ENCODE measurements around the gene PCDH15.

PCDH15 gene

DNA sequence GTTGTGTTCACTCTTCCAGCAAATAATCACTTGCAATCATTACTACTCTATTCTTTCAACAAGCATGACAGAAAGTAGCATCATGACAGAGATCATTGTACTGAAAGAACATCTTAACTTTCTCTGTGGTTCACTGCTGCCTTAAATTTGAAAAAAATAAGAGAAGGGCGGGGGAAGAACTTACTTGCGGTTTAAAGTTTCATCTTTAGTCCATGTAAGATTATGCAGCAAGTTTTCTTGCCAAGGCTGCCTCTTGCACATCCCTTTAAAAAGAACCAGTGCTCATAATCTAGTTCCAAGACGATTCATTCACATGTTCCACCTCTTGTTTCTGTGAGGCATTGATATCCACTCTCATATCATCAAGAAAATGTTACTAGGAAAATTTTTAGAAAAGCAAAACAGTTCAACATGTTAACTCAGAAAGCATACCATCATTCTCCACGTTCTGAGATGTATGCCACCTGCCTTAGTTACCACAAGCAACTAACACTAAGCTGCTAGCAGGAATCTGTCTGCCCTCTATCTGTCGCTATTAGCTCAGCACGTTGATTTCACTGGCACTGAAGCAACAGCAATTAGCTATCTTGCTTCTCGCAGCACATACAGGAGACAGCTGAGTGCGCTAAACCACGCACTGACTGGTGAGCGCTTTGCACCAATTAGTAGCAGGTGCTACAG is at the start of gene PCDH15:
Gene PCDH15 (minus strand): TSS at position 491 of the 681 bp plus-strand sequence. CDS start 136,969 bp downstream, outside the sequence.
- DNase-seq = peak in 43 of 58 donors; percentile 2 to 61 (median 24)

DNA sequence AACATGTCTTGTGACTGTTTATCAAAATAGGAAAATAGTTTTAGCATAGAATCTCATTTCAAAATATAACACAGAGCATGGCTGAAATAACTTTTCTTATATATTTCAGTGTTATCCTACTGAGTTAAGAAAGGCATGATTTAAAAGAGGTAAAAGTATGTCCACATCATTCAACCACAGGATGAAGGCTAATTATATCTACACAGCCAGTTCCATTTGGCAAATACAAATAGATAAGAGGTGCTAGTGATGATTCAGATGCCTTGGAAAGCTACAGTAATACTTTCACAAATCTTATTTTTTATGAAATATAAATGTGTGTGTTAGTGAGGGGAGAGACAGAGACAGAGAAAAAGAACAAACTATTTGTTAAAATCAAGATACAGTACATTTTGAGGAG is 42.9 kb upstream of the PCDH15 start:
- DNase-seq = no peak

DNA sequence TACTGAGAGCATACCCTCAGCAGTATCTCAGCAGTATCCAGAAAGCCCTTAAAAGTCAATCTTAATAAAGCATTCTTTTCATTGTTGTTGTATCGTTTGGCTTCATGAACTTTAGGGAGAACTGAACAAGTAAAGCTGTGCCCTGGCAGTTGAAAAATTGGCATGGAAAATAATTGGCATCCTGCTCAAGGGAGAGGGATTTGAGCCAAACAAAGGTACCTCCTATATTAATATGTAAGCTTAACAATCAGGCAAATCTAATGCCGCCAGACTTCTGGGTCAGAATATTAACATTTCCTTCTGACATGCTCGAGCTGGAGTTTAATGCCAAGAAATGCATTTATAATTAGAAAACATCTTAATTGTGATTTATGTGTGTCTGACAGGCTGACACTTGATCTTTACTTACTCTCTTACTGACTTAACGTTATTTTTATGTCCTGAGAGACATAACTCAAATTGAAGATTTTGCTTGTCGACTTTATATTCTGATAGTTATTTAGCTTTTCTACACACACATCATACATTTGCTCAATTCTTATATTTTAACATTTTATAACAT is 42.1 kb upstream of the PCDH15 start:
- no peak for DNase-seq

DNA sequence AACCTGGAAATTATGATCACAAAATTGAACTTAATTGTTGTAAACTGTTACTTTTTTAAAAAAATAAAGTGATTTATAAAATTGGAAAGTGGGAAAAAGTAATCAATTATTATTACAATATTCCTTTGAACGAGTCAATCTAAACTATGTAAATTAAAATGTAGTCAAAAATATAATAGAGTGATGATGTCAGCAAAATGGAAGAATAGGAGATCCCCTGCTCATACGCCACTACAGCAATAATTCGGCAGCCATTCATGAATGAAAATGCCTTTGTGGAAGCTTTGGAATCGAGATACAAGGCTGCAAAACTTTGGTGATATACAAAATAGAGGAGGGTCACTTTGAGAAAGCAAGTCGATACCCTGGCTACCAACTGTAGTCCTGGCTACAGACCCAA is 36.4 kb upstream of the PCDH15 start:
- DNase-seq = no peak

DNA sequence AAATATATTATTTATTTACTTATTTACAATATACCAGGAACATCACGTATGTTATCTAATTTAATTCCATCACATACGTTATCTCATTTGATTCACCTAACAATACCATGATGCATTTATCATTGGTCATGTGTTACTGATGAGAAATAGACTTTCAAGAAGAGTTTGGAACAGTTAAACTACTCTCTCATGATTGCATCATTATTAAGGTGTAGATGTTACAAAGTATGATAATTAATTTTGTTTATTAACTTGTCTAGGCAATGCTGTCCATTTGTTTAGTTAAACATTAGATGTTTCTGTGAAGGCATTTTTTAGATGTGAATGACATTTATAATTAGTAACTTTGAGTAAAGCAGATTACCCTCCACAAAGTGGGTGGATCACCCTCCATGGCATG is 32.0 kb upstream of the PCDH15 start:
- DNase-seq = no peak

DNA sequence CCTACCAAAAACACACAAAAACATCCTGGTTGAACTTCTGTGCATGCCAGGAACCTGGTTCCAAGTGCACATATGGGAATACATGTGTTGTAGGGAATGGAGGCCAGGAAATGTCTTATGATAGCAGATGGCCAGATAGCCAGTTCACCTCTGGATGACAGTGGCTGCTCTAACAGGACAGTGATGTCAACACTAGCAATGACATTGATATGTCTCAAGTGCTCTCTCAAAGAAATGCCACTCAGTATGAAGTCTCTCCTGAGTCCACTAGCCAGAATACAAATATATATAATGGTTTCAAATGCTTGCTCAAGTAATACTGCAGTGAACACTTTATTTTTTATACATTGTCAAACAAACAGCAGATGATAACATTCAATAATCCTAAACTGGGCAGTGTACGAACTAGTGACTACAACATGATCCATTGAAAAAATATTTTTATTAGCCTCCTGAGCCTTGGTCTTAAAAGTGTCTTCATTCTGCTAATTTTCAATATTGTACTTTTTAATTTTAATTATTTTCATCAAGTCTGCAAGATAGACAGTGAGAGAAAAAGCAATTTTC is 26.0 kb upstream of the PCDH15 start:
- no peak for DNase-seq

DNA sequence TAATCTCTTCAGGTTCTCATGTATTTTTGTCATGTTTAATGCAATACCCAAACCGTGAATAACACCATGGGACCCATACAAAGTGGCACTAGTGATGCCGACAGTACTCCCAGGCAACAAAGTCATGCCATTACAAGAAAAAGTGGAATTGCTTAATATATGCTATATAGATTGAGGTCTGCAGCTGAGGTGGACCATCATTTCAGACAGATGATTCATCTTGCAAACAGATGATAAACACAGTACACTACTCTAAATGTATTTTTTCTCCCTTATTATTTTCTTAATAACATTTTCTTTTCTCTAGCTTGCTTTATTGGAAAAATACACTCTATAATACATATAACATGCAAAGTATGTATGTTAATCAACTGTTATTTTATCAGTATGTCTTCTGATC is 14.6 kb upstream of the PCDH15 start:
- no peak for DNase-seq

DNA sequence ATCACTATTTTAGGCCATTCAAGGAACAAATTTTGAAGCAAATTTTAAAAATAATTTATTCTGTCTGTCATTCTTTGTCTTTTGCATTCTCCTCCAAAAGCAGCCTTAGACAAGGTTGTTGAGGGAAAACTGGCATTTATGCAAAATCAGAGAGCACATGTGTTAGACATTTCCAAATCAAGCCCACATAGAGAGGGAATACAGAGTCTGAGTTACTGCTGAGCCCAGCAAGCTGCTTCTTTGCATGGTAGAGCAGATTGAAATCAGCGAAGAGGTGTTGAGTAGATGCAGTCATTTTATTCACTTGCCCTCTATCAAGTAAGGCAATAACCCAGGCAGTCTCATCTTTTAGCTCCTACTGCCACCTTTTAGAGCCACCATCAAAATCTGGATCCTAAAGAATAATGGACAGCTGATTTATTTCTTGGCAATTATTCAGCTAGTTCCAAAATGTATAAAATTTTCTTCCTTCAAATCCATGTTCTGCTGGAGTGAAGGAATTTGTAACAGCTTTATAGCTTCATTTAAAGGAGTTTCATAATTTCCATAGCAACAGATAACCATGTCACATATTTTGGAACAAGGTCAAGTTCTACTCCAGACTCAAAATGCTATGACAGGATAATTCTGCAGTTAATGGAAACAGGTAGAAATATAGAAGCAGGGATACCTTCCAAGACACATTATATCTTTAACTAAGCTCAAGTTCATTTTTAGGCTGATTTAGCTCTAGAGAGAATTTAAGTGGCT is 7.3 kb upstream of the PCDH15 start:
- DNase-seq = no peak

DNA sequence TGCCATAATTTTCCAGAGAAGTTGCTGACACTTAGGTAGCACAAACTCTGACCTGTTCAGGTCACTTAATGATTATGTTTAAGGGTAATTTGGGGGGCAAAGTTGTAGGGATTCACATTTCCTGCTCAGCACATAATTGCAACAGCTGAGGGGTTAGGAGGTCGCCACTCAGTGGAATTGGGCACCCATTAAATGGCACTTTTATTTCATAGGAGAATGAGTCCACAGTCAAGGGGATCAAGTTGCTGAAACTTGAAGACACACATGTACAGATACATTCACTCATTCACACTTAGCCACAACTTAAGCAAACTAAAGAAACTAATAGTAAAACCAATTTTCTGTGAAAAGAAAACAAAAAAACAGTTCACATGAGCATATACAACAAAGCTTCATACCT is 1.5 kb downstream of the PCDH15 start:
- no peak for DNase-seq

DNA sequence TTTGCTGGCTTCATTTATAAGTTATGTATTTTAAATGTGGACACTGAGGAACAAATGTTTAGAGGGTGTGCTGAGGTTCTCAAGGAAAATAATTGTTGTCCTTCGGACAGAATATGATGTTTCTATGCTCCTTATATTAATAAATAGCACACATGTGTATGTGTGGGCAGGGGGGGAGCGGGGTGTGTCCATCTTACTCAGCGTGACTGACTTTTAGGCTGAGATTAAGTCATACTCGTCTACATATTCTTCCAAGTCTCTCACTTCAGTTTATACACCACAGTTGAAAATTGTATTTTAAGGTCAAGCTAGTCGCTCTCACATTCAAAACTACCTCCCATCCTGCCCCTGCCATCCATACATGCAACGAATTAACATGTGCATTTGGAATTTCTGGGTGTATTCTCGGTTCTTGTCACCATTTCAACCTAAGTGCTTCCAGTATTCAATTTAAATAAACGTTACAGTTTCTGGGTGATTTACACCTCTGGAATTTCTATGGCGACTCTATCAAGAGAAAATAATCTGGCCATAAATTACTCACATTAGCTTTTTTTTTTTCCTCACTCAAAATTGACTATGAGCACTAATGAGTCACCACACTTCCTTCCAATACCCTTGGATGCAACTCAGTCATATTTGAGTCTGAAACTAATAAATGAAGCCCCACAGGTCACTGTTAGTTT is 3.3 kb downstream of the PCDH15 start:
- no peak for DNase-seq

DNA sequence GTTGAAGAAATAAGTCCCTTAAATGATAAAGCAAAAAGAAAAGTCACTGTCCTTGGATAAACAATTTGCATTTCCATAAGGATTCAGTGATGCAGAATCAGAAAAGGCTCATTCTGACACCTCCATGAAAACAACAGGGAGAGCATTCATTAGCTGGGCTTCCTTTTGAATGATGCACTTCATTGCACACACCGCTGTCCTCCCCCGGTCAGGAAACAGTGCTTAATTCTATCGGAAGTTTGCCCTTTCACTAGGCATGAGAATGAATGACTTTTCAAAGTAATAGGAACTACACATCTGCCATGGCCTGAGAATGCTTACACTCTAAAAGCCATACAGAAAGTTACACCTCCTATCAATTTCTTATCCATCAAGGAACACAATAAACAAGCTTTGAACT is 4.2 kb downstream of the PCDH15 start:
- no peak for DNase-seq

DNA sequence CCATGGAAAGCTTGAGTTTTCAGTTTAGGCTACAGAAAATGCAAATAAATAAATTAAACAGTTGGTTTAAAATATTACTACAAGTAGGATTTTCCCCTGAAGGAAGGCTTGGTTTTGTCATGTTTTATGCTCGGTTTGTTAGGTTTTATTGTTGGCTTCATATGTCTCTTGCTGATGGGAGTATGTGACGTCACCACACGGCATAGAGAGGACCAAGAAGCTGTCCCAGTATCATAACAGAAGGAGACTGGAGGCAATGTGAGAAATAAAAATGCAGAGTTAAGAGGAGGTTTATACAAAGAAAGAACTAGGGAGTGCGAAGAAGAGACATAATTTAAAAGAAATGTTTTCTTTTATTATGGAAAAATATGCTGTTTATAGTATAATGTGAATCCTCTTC is 24.4 kb downstream of the PCDH15 start:
- no peak for DNase-seq

DNA sequence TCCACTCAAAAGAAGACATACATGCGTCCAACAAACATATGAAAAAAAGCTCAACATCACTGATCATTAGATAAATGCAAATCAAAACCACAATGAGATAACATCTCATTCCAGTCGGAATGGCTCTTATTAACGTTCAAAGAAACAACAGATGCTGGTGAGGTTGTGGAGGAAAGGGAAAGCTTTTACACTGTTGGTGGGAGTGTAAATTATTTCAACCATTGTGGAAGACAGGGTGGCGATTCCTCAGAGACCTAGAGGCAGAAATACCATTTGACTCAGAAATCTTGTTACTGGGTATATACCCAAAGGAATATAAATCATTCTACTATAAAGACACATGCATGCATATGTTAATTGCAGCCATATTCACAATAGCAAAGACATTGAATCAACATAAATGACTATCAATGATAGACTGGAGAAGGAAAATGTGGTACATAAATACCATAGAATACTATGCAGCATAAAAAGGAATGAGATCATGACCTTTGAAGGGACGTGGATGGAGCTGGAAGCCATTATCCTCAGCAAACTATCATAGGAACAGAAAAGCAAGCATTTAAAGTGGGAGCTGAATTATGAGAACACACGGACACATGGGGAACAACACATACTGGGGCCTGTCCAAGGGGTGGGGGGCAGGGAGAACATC is 28.4 kb downstream of the PCDH15 start:
- no peak for DNase-seq

DNA sequence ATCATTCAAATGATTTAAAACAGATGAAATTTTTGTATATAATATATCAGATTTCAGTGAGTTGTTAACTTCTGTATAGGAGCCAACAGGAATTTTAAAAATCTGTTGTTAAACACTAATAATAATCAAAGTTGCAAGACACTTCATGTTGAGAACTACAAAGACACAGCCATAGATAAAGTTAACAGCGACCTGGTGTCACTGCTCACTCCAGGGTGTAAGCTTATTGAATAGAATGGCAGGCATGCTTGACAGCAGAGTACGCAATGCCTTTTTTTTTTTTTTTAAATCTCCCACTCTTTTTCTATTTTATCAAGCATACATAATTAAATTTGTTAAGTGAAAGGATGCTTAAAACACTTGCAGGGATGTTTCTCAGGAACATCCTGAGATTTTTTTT is 32.0 kb downstream of the PCDH15 start:
- DNase-seq = no peak

DNA sequence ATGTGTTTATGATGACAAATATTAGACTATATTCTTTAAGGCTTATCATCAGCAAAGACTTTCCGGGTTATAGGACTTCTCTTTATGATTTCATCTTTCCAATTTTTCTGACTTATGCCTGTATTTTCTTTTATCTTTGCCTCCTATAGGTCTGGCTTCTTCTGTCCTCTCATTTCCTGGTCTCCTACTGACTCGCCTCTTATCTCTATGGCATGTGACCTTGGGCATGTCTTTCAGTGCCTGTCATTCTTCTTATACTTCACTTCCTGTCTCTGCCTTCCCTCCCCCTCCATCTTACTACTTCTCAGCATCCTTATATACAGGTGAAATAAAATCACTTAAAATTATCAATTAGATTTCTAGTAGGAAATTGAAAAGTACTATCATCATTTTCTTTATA is 42.2 kb downstream of the PCDH15 start:
- DNase-seq = no peak

DNA sequence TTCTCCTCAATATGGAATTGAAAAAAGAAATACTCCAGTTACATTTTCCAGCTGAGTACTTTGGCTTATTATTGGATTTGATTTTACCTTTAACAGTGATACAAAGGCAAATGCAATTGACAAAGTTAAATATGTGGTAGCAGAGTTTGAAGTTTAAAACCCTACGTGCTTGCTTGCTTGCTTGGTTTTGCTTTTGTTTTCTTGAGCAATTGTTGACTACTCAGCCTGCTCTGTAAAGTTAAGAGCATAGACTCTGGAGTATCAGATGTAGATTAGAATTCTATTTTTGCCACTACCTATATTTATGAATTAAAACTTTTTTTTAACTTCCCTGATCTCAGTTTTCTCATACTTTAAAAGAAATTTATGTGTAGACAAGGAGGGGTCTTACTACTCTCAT is 51.4 kb downstream of the PCDH15 start:
- DNase-seq = no peak

DNA sequence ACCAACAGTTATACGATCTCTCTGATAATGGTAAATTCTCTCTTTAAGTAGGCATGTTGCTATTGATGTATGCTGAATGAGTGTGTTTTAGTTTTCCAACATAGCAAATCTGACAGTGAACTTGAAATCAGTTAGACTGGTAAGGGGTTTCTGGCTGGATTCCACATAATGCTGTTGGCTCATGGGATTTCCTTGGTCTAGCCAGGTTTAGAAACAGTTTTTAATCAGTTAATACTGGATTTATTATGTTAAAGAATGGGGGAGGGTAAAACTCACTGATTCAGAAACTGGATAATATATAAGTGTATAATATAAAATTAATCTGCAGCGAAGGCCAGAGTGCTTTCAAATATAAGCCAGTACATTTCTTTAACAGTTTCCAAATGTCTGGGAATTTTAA is 55.6 kb downstream of the PCDH15 start:
- no peak for DNase-seq

DNA sequence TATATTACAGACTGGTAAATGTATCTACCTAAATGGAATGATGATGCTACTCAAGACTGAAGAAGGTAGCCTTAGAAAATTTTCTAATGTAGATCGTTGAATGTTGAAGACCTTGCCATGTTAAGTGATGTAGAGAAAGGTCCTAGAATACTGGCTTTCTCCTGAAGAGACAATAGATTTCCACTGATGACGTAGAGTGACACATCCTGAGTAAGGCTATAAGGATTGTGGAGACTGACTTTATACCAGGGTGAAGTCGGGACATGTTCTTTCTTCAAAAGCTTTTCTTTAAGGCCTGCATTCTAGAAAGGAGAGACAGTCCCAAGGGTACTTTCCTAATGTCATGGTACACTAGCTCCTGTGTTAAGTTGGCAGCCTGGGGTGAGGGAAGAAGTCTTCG is 58.6 kb downstream of the PCDH15 start:
- DNase-seq = no peak

DNA sequence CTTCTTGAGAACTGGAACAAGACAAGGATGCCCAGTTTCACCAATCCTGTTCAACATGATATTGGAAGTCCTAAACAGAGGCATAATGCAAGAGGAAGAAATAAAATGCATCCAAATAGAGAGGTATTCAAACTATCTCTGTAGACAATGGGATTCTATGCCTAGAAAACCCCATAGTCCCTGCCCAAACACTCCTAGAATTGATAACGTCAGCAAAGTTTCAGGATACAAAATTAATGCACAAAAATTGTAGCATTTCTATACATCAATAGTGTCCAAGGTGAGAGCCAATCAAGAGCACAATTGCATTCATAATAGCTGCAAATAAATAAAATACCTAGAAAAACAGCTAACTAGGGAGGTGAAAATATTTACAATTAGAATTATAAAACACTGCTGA is 72.5 kb downstream of the PCDH15 start:
- no peak for DNase-seq

DNA sequence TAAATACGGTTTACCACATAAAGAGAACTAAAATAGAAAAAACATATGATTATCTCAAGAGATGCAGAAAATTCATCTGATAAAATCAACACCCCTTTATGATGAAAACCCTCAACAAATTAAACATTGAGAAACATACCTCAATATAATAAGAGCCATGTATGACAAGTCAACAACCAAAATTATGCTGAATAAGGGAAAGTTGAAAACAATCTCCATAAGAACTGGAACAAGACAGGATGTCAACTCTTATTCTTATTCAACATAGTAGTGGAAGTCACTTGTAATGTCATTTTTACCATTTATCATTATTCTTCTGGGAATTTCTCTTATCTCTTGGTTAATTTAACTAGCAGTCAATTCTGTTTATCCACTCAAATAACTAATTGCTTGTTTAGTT is 79.0 kb downstream of the PCDH15 start:
- DNase-seq = no peak

DNA sequence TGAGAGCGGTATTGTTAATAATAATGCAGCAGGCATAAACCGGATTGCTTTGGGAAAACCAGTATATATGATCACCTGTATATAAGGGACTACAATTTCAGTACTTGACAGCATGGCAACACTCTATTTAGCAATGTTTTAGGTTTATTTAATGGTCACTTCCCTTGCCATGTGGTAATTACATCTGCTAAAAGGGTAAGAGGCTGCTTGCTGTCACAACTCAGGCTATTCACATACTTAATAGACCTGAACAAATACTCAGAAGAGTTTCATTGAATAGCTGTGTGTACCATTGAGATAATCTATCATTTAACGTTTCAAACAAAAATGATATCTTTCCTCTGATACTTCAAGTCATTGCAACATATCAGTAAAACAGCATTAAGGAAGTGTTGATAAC is 90.1 kb downstream of the PCDH15 start:
- DNase-seq = no peak

Data from anterior cingulate cortex (tissue), 58 donors.